Epithelial cell of esophagus (primary cell): ENCODE measurements around the gene P2RY11.

Source experiments
- DNase-seq: peaks from one replicate; pipeline ENCODE4 v3.0.0; 2010; ENCODE audit warnings: low read depth
- H3K4me3 ChIP-seq: 2 replicates; pipeline ENCODE4 v1.5.1; 2011; ENCODE audit warnings: mild to moderate bottlenecking, low read length, control low read depth
- CTCF ChIP-seq: IDR thresholded peaks from 2 replicates; pipeline ENCODE4 v1.5.1; 2011; ENCODE audit warnings: low read depth, mild to moderate bottlenecking, low read length, control low read depth, inconsistent platforms; ENCODE audit not compliant: insufficient read depth; ENCODE audit errors: missing control alignments

The P2RY11 gene

GRCh38 chr19:10093295-10094186, 18.0 kb upstream of the P2RY11 start:
- TF ChIP-seq CTCF, result no peak
- H3K4me3 ChIP-seq, result no peak overlapping the region
- DNase-seq, result no peak

GRCh38 chr19:10095622-10095947, 15.9 kb upstream of the P2RY11 start:
- H3K4me3 ChIP-seq, result peak overlapping the region; percentile 29
- no peak for DNase-seq
- TF ChIP-seq CTCF, result no peak

- no peak for TF ChIP-seq CTCF
- peak; percentile 93 for DNase-seq
- H3K4me3 ChIP-seq, result peak overlapping the region; percentile 52
Measured at GRCh38 chr19:10095948-10096614, 15.4 kb upstream of the P2RY11 start.

- TF ChIP-seq CTCF, result no peak
- no peak for DNase-seq
- peak overlapping the region; percentile 52 for H3K4me3 ChIP-seq
Measured at GRCh38 chr19:10096615-10096963, 14.9 kb upstream of the P2RY11 start.

- no peak for TF ChIP-seq CTCF
Measured at GRCh38 chr19:10100163-10100785, 11.2 kb upstream of the P2RY11 start.

GRCh38 chr19:10102787-10103236, 8.7 kb upstream of the P2RY11 start:
- no peak for TF ChIP-seq CTCF
- no peak for DNase-seq
- no peak overlapping the region for H3K4me3 ChIP-seq

More at GRCh38 chr19:10100163-10100785, 11.2 kb upstream of the P2RY11 start:
- no peak overlapping the region for H3K4me3 ChIP-seq
- no peak for DNase-seq

GRCh38 chr19:10104130-10104513, 7.4 kb upstream of the P2RY11 start:
- TF ChIP-seq CTCF, result no peak
- H3K4me3 ChIP-seq, result no peak overlapping the region
- no peak for DNase-seq
